ENCODE data around the gene SKAP1.

The SKAP1 gene

DNA sequence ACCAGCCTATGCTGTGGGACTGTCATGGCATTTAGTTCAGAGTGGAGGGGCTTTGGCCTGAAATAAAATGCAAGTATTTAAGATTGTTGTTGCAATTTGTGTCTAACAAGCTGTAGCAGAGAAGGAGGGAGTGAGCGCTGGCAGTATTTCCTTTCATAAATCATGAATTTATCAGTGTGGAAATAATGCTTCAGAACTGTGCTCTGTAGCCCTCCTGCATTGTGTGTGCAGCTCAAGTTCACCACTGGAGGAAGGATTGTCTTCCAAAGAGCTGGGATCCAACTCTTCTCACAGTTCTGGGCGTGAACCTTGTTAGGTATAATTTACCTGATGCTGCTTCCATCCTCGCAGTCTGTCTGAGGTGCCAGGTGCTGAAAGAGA, 307.4 kb downstream of the SKAP1 start:
- H3K23ac ChIP-seq (ENCODE audit: low read depth, low read length, poor library complexity), result no peak overlapping the region
- no peak for DNase-seq (ENCODE audit: low spot score)
- H4K8ac ChIP-seq (ENCODE audit: low read depth, low read length), result no peak overlapping the region
- WGBS, 2 donors (ENCODE audit: extremely low coverage in 2 of 2, insufficient read length in 2 of 2, insufficient replicate concordance in 1 of 2), result no CpG with 5 or more reads among the region's 3 CpGs
- no peak overlapping the region for H2BK12ac ChIP-seq (ENCODE audit: low read length)
- H2AK5ac ChIP-seq (ENCODE audit: low read depth, low read length), result no peak overlapping the region
- H3K27ac ChIP-seq (replicated peaks; ENCODE audit: low read length), result peak overlapping the region; percentile 59
- H3K79me1 ChIP-seq (ENCODE audit: low read depth, low read length), result no peaks in the 10 kb centered on the region
- no peak overlapping the region for H4K91ac ChIP-seq (ENCODE audit: low read depth, low read length, poor library complexity)
- H3K4me2 ChIP-seq (ENCODE audit: insufficient read depth, low read length, poor library complexity, severe bottlenecking), result no peak overlapping the region
- no peak overlapping the region for H3K14ac ChIP-seq (ENCODE audit: low read length)
- H3K9me3 ChIP-seq (replicated peaks in 1 of 2; ENCODE audit: control insufficient read depth in 2 of 2, insufficient read depth in 1 of 2, low read depth in 1 of 2, low read length in 2 of 2), result no peaks in the 10 kb centered on the region
- H3K4ac ChIP-seq (ENCODE audit: low read length), result no peak overlapping the region
- peaks cover 12 to 63% of the 10 kb centered on the region in 2 donors for H3K36me3 ChIP-seq (replicated peaks in 1 of 2; ENCODE audit: control insufficient read depth in 2 of 2, insufficient read depth in 2 of 2, low read length in 2 of 2)
- no peak overlapping the region for H3K18ac ChIP-seq (ENCODE audit: low read length)
- H2BK120ac ChIP-seq (ENCODE audit: low read depth, low read length), result no peak overlapping the region
- H2BK5ac ChIP-seq (ENCODE audit: low read length), result no peak overlapping the region
- H3K4me1 ChIP-seq (ENCODE audit: control insufficient read depth in 2 of 2, insufficient read depth in 1 of 2, low read depth in 1 of 2, low read length in 2 of 2), result peaks cover 15 to 19% of the 10 kb centered on the region in 2 donors
- no peak overlapping the region for H2BK15ac ChIP-seq (ENCODE audit: low read length)
- no peak overlapping the region for H3K4me3 ChIP-seq (ENCODE audit: low read length in 2 of 2)
- H3K9ac ChIP-seq (ENCODE audit: low read depth, low read length, poor library complexity), result no peak overlapping the region
- H3K27me3 ChIP-seq (ENCODE audit: control insufficient read depth in 3 of 3, insufficient read depth in 3 of 3, low read depth in 1 of 3, low read length in 3 of 3), result no peaks in the 10 kb centered on the region
- H2AFZ ChIP-seq (ENCODE audit: low read length), result peak overlapping the region; percentile 13

DNA sequence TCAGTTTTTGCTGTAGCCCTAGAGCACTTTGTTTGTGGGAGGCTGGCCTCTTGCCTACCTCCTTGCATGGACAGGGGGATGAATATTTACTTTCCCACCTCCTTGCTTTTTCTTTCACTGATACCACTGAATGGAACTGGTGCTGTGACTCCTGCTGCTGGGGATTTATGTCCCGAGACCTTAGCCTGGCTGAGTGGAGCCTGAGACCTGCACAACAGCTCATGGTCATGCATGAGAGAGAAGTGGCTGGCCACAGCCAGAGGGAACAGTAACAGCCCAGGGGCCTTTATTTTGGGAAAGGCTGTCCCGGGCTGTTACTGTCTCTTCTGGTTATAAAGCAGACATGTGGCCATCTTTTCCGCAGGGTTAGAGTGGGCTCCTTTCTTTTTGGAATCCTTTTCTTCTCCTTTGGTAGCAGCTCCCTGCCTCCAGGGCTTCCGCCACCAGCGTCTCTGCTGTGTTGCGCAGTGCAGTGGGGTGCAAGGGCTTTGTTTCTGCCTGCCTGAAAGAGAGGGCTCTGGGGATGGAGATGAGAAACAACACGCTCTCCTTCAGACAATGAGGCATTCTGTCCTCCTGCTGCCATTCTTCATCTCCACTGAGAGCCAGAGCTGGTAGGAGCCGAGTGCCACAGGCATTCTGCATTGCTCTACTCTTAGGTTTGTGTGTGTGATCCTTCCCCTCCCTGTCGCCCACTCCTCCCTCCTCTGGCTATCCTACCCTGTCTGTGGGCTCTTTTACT, 307.9 kb downstream of the SKAP1 start:
- H2BK15ac ChIP-seq (ENCODE audit: low read length), result no peak overlapping the region
- no peak overlapping the region for H3K18ac ChIP-seq (ENCODE audit: low read length)
- H3K9ac ChIP-seq (ENCODE audit: low read depth, low read length, poor library complexity), result no peak overlapping the region
- no peak overlapping the region for H4K8ac ChIP-seq (ENCODE audit: low read depth, low read length)
- no peak overlapping the region for H2BK120ac ChIP-seq (ENCODE audit: low read depth, low read length)
- WGBS, 2 donors (ENCODE audit: extremely low coverage in 2 of 2, insufficient read length in 2 of 2, insufficient replicate concordance in 1 of 2), result no CpG with 5 or more reads among the region's 9 CpGs
- no peak overlapping the region for H2AK5ac ChIP-seq (ENCODE audit: low read depth, low read length)
- no peak overlapping the region for H4K91ac ChIP-seq (ENCODE audit: low read depth, low read length, poor library complexity)
- H3K9me3 ChIP-seq (replicated peaks in 1 of 2; ENCODE audit: control insufficient read depth in 2 of 2, insufficient read depth in 1 of 2, low read depth in 1 of 2, low read length in 2 of 2), result no peaks in the 10 kb centered on the region
- H3K27ac ChIP-seq (replicated peaks; ENCODE audit: low read length), result peak overlapping the region; percentile 59
- no peak overlapping the region for H3K23ac ChIP-seq (ENCODE audit: low read depth, low read length, poor library complexity)
- no peaks in the 10 kb centered on the region for H3K79me1 ChIP-seq (ENCODE audit: low read depth, low read length)
- H3K4me3 ChIP-seq (ENCODE audit: low read length in 2 of 2), result no peak overlapping the region
- DNase-seq (ENCODE audit: low spot score), result no peak
- no peak overlapping the region for H3K14ac ChIP-seq (ENCODE audit: low read length)
- H3K27me3 ChIP-seq (ENCODE audit: control insufficient read depth in 3 of 3, insufficient read depth in 3 of 3, low read depth in 1 of 3, low read length in 3 of 3), result no peaks in the 10 kb centered on the region
- no peak overlapping the region for H2BK12ac ChIP-seq (ENCODE audit: low read length)
- peak overlapping the region; percentile 7 for H2AFZ ChIP-seq (ENCODE audit: low read length)
- H3K4ac ChIP-seq (ENCODE audit: low read length), result no peak overlapping the region
- no peak overlapping the region for H3K4me2 ChIP-seq (ENCODE audit: insufficient read depth, low read length, poor library complexity, severe bottlenecking)
- H3K36me3 ChIP-seq (replicated peaks in 1 of 2; ENCODE audit: control insufficient read depth in 2 of 2, insufficient read depth in 2 of 2, low read length in 2 of 2), result peaks cover 12 to 66% of the 10 kb centered on the region in 2 donors
- no peak overlapping the region for H2BK5ac ChIP-seq (ENCODE audit: low read length)
- peaks cover 15 to 19% of the 10 kb centered on the region in 2 donors for H3K4me1 ChIP-seq (ENCODE audit: control insufficient read depth in 2 of 2, insufficient read depth in 1 of 2, low read depth in 1 of 2, low read length in 2 of 2)

DNA sequence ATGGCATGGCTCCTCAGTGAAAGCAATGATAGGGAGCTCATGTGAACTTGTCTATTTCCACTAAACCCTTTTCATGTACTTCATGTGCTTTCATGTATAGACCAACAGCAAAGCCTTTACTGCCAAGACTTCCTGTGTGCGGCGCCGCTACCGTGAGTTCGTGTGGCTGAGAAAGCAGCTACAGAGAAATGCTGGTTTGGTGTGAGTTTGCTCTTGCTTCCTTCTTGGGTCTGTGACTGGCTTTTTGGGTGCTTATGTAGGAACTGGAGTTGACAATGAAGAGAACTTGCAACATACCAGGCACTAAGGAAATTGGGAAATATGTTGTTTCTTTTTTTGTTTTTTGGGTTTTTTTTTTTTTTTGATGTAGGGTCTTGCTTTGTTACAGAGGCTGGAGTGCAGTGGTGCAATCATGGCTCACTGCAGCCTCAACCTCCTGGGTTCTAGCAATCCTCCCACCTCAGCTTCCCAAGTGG, 316.8 kb downstream of the SKAP1 start:
- no peak overlapping the region for H2BK5ac ChIP-seq (ENCODE audit: low read length)
- no peak overlapping the region for H4K91ac ChIP-seq (ENCODE audit: low read depth, low read length, poor library complexity)
- no peak overlapping the region for H3K18ac ChIP-seq (ENCODE audit: low read length)
- no peak overlapping the region for H3K9ac ChIP-seq (ENCODE audit: low read depth, low read length, poor library complexity)
- no peak overlapping the region for H2BK15ac ChIP-seq (ENCODE audit: low read length)
- H3K14ac ChIP-seq (ENCODE audit: low read length), result no peak overlapping the region
- no peak overlapping the region for H2AK5ac ChIP-seq (ENCODE audit: low read depth, low read length)
- no peaks in the 10 kb centered on the region for H3K79me1 ChIP-seq (ENCODE audit: low read depth, low read length)
- no peak overlapping the region for H2BK120ac ChIP-seq (ENCODE audit: low read depth, low read length)
- H3K4ac ChIP-seq (ENCODE audit: low read length), result no peak overlapping the region
- H3K9me3 ChIP-seq (replicated peaks in 1 of 2; ENCODE audit: control insufficient read depth in 2 of 2, insufficient read depth in 1 of 2, low read depth in 1 of 2, low read length in 2 of 2), result no peaks in the 10 kb centered on the region
- DNase-seq (ENCODE audit: low spot score), result no peak
- peaks cover 4 to 39% of the 10 kb centered on the region in 2 donors for H3K36me3 ChIP-seq (replicated peaks in 1 of 2; ENCODE audit: control insufficient read depth in 2 of 2, insufficient read depth in 2 of 2, low read length in 2 of 2)
- H2BK12ac ChIP-seq (ENCODE audit: low read length), result no peak overlapping the region
- no peak overlapping the region for H3K4me2 ChIP-seq (ENCODE audit: insufficient read depth, low read length, poor library complexity, severe bottlenecking)
- no peaks in the 10 kb centered on the region for H3K27me3 ChIP-seq (ENCODE audit: control insufficient read depth in 3 of 3, insufficient read depth in 3 of 3, low read depth in 1 of 3, low read length in 3 of 3)
- no CpG with 5 or more reads among the region's 5 CpGs for WGBS, 2 donors (ENCODE audit: extremely low coverage in 2 of 2, insufficient read length in 2 of 2, insufficient replicate concordance in 1 of 2)
- H3K27ac ChIP-seq (replicated peaks; ENCODE audit: low read length), result no peak overlapping the region
- no peak overlapping the region for H4K8ac ChIP-seq (ENCODE audit: low read depth, low read length)
- H3K4me3 ChIP-seq (ENCODE audit: low read length in 2 of 2), result no peak overlapping the region
- H2AFZ ChIP-seq (ENCODE audit: low read length), result no peak overlapping the region
- no peak overlapping the region for H3K23ac ChIP-seq (ENCODE audit: low read depth, low read length, poor library complexity)
- peaks cover 4 to 5% of the 10 kb centered on the region in 2 donors for H3K4me1 ChIP-seq (ENCODE audit: control insufficient read depth in 2 of 2, insufficient read depth in 1 of 2, low read depth in 1 of 2, low read length in 2 of 2)

DNA sequence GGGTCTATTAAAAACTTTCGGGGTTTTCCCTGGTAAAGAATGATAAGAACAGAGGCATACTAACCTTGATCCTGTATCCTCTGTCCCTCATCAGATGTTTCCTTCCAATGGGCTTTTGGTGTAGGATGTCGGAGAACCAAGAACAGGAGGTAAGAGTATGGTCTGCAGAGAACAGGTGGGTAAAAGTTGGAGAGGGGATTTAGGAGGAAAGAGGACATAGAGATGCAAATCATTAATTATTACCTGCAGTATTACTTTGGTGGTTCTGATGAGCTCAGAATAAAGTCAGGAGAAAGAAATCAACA, 318.1 kb downstream of the SKAP1 start:
- H3K9me3 ChIP-seq (replicated peaks in 1 of 2; ENCODE audit: control insufficient read depth in 2 of 2, insufficient read depth in 1 of 2, low read depth in 1 of 2, low read length in 2 of 2), result no peaks in the 10 kb centered on the region
- H3K27me3 ChIP-seq (ENCODE audit: control insufficient read depth in 3 of 3, insufficient read depth in 3 of 3, low read depth in 1 of 3, low read length in 3 of 3), result no peaks in the 10 kb centered on the region
- H4K91ac ChIP-seq (ENCODE audit: low read depth, low read length, poor library complexity), result no peak overlapping the region
- H2AK5ac ChIP-seq (ENCODE audit: low read depth, low read length), result no peak overlapping the region
- H2BK5ac ChIP-seq (ENCODE audit: low read length), result no peak overlapping the region
- H4K8ac ChIP-seq (ENCODE audit: low read depth, low read length), result no peak overlapping the region
- H2BK120ac ChIP-seq (ENCODE audit: low read depth, low read length), result no peak overlapping the region
- no peak overlapping the region for H3K14ac ChIP-seq (ENCODE audit: low read length)
- H3K23ac ChIP-seq (ENCODE audit: low read depth, low read length, poor library complexity), result no peak overlapping the region
- no CpG with 5 or more reads among the region's 2 CpGs for WGBS, 2 donors (ENCODE audit: extremely low coverage in 2 of 2, insufficient read length in 2 of 2, insufficient replicate concordance in 1 of 2)
- no peak overlapping the region for H2AFZ ChIP-seq (ENCODE audit: low read length)
- no peak overlapping the region for H3K4ac ChIP-seq (ENCODE audit: low read length)
- no peaks in the 10 kb centered on the region for H3K79me1 ChIP-seq (ENCODE audit: low read depth, low read length)
- H3K4me1 ChIP-seq (ENCODE audit: control insufficient read depth in 2 of 2, insufficient read depth in 1 of 2, low read depth in 1 of 2, low read length in 2 of 2), result peaks cover 5% of the 10 kb centered on the region in 2 donors
- no peak overlapping the region for H2BK12ac ChIP-seq (ENCODE audit: low read length)
- no peak overlapping the region for H3K9ac ChIP-seq (ENCODE audit: low read depth, low read length, poor library complexity)
- no peak overlapping the region for H3K18ac ChIP-seq (ENCODE audit: low read length)
- DNase-seq (ENCODE audit: low spot score), result no peak
- H3K4me2 ChIP-seq (ENCODE audit: insufficient read depth, low read length, poor library complexity, severe bottlenecking), result no peak overlapping the region
- H3K4me3 ChIP-seq (ENCODE audit: low read length in 2 of 2), result no peak overlapping the region
- no peak overlapping the region for H3K27ac ChIP-seq (replicated peaks; ENCODE audit: low read length)
- H2BK15ac ChIP-seq (ENCODE audit: low read length), result no peak overlapping the region
- peaks cover 4 to 30% of the 10 kb centered on the region in 2 donors for H3K36me3 ChIP-seq (replicated peaks in 1 of 2; ENCODE audit: control insufficient read depth in 2 of 2, insufficient read depth in 2 of 2, low read length in 2 of 2)
